ENCODE results near the gene WIZ. TPM values are rescaled to one million over a fixed set of nuclear protein-coding genes. Genes with fewer than 3 reads are reported as not detected.

Gene WIZ
- total and polyA plus RNA-seq, 2 of the 4 experiments (the other 2 are of a cell fraction): 0.90 to 27.1 TPM

GRCh38 chr19:15379999-15380647 is 69.6 kb downstream of the WIZ start:
- peak overlapping the region; percentile 98 for H3K4me2 ChIP-seq (ENCODE audit: low read depth, low read length)
- H3K56ac ChIP-seq (ENCODE audit: extremely low read depth, insufficient read depth, low read length): peak overlapping the region; percentile 58; the same call in 1 of the 2 replicates
- H2BK120ac ChIP-seq (ENCODE audit: low read depth, low read length): no peak overlapping the region
- H3K9me3 ChIP-seq (ENCODE audit: control insufficient read depth, insufficient read depth, low read length): no peaks in the 10 kb centered on the region
- no peak overlapping the region for H2BK15ac ChIP-seq (ENCODE audit: low read depth, low read length)
- H3K9ac ChIP-seq (ENCODE audit: low read depth, low read length): peak overlapping the region; percentile 90
- intact Hi-C loops (cut with micrococcal nuclease): loop anchor here (2.0 to 10.0 kb wide), 5 partner anchors 39 to 275 kb away; partner anchors contain the start of genes AKAP8L and SYDE1
- TF ChIP-seq POLR2A (IDR thresholded peaks at IDR 0.05; ENCODE audit: low read depth, low read length) (no peak), MXI1 (IDR thresholded peaks at IDR 0.05; ENCODE audit: borderline replicate concordance, low read depth, low read length) (0 out of 2 replicates have a peak, but pooled peaks have one; percentile 7)
- peak overlapping the region; percentile 87 for H4K5ac ChIP-seq (ENCODE audit: low read depth, low read length)
- CTCF ChIA-PET: interaction anchor here (1.2 kb wide), 1 partner anchor 219 kb away, joined by 3 read pairs; no protein-coding TSS in a partner anchor
- peak overlapping the region; percentile 57 for H3K4me3 ChIP-seq (ENCODE audit: insufficient read depth, low read depth, low read length)
- H2AK9ac ChIP-seq (replicated peaks; ENCODE audit: low read depth, low read length, poor library complexity): peak overlapping the region; percentile 99
- peak overlapping the region; percentile 12 for H3K14ac ChIP-seq (replicated peaks; ENCODE audit: low read depth, low read length)
- POLR2A ChIA-PET (ENCODE audit: unreplicated experiment): interaction anchor here (0.6 kb wide), 1 partner anchor 39 kb away, joined by 3 read pairs; the partner anchor contains the start of gene AKAP8L
- peaks cover 8% of the 10 kb centered on the region; the same call in 1 of the 2 replicates for H3K36me3 ChIP-seq (ENCODE audit: control insufficient read depth, insufficient read depth, low read length)
- BruUV-seq (replicated peaks): no TSS peak
- peak overlapping the region; percentile 82 to 93; a peak in 3 of 4 replicates for H4K8ac ChIP-seq (ENCODE audit: low read depth in 2 of 2, low read length in 2 of 2)
- peak overlapping the region; percentile 95 for H3K27ac ChIP-seq (ENCODE audit: insufficient read depth, low read length)
- H2AK5ac ChIP-seq (ENCODE audit: low read depth, low read length): peak overlapping the region; percentile 88
- peak overlapping the region; percentile 1; the same call in 1 of the 2 replicates for H3K23ac ChIP-seq (ENCODE audit: low read depth, low read length)
- in situ Hi-C loops (cut with MboI; ENCODE audit: low sequenced_read_pairs): no loop called here
- H3K4me1 ChIP-seq (ENCODE audit: control insufficient read depth, insufficient read depth, low read length): peaks cover 12% of the 10 kb centered on the region
- H2BK20ac ChIP-seq (ENCODE audit: low read depth, low read length): no peak overlapping the region
- H4K20me1 ChIP-seq (ENCODE audit: insufficient read depth, low read length): peaks cover 38% of the 10 kb centered on the region
- dilution Hi-C loops (cut with HindIII; ENCODE audit: low sequenced_read_pairs, unreplicated experiment): no loop called here
- WGBS, 2 experiments (ENCODE audit: extremely low coverage in 2 of 2, insufficient read length in 1 of 2): 0% methylated on average over 4 of the region's 56 CpGs; no CpG with 5 or more reads in 1 of the 2 experiments
- peak overlapping the region; percentile 94 for H2AFZ ChIP-seq (replicated peaks; ENCODE audit: low read length, poor library complexity)
- H3K4ac ChIP-seq (ENCODE audit: low read depth, low read length): peak overlapping the region; percentile 64
- H2BK5ac ChIP-seq (ENCODE audit: low read depth, low read length, poor library complexity, severe bottlenecking): peak overlapping the region; percentile 75
- H3K27me3 ChIP-seq (ENCODE audit: control insufficient read depth, insufficient read depth, low read length): no peaks in the 10 kb centered on the region
- ATAC-seq (ENCODE audit: low read depth): peak; percentile 2; the same call in 1 of the 2 replicates
- peak overlapping the region; percentile 73 for H4K91ac ChIP-seq (ENCODE audit: insufficient read depth, low read depth, low read length)
- DNase-seq: peak; percentile 11
- peak overlapping the region; percentile 38; the same call in 1 of the 2 replicates for H3K18ac ChIP-seq (ENCODE audit: low read depth, low read length)
- H3K9me1 ChIP-seq (ENCODE audit: insufficient read depth, low read length): peaks cover 7% of the 10 kb centered on the region
- peaks cover 0 to 37% of the 10 kb centered on the region in 2 experiments for H3K79me1 ChIP-seq (ENCODE audit: low read depth in 1 of 2, low read length in 2 of 2)

All from IMR-90 (cell line).